Measurements from ENCODE around the gene TMED10.

- no peak for TF ChIP-seq TAF1 (IDR thresholded peaks at IDR 0.05; ENCODE audit: low read depth)
- TF ChIP-seq CEBPB (IDR thresholded peaks at IDR 0.05), result no peak
- no peak for TF ChIP-seq ZBTB7A (IDR thresholded peaks at IDR 0.05; ENCODE audit: low read depth)
- TF ChIP-seq EP300 (IDR thresholded peaks at IDR 0.05; ENCODE audit: borderline replicate concordance), result no peak
- no peak for TF ChIP-seq FOXM1 (IDR thresholded peaks at IDR 0.05; ENCODE audit: borderline replicate concordance, low read depth)
- no peak for TF ChIP-seq EGR1 (IDR thresholded peaks at IDR 0.05)
- no peak for TF ChIP-seq RAD21 (IDR thresholded peaks at IDR 0.05; ENCODE audit: low read depth)
- no peak for TF ChIP-seq CREB1 (IDR thresholded peaks at IDR 0.05; ENCODE audit: low read depth)
- TF ChIP-seq YY1 (IDR thresholded peaks at IDR 0.05; ENCODE audit: low read depth), result no peak
- no peak for TF ChIP-seq REST (IDR thresholded peaks at IDR 0.05; ENCODE audit: low read depth)
Measured at GRCh38 chr14:75184039-75184438, 7.6 kb upstream of the TMED10 start.
